Endothelial cell (in vitro differentiated cells): ENCODE data around the gene YY1. TPM values are rescaled to one million over a fixed set of nuclear protein-coding genes. Genes with fewer than 3 reads are reported as not detected.

Experiments used
- DNase-seq: peaks from one replicate; pipeline ENCODE4 v3.0.0; 2021; ENCODE audit warnings: low spot score
- H3K27ac Mint-ChIP-seq: one replicate; pipeline ENCODE4 v1.8.0; 2021; ENCODE audit warnings: mixed read lengths, inconsistent platforms; ENCODE audit not compliant: unreplicated experiment
- H3K27me3 Mint-ChIP-seq: one replicate; pipeline ENCODE4 v1.8.0; 2021; ENCODE audit warnings: mild to moderate bottlenecking, moderate library complexity, mixed read lengths, inconsistent platforms; ENCODE audit not compliant: unreplicated experiment
- H3K36me3 Mint-ChIP-seq: one replicate; pipeline ENCODE4 v1.8.0; 2021; ENCODE audit warnings: mild to moderate bottlenecking, low read depth, mixed read lengths, inconsistent platforms; ENCODE audit not compliant: unreplicated experiment
- H3K4me1 Mint-ChIP-seq: one replicate; pipeline ENCODE4 v1.8.0; 2021; ENCODE audit warnings: mild to moderate bottlenecking, mixed read lengths, inconsistent platforms; ENCODE audit not compliant: unreplicated experiment
- H3K4me3 Mint-ChIP-seq: one replicate; pipeline ENCODE4 v1.8.0; 2021; ENCODE audit warnings: mild to moderate bottlenecking, mixed read lengths, inconsistent platforms; ENCODE audit not compliant: unreplicated experiment
- H3K9me3 Mint-ChIP-seq: one replicate; pipeline ENCODE4 v1.8.0; 2021; ENCODE audit warnings: mixed read lengths, inconsistent platforms; ENCODE audit not compliant: unreplicated experiment
- CTCF ChIP-seq: fragments of 200-600 bp; sonication (generic); IDR thresholded peaks from one replicate; pipeline ENCODE4 v1.5.0; 2021; ENCODE audit warnings: antibody characterized with exemption; ENCODE audit not compliant: unreplicated experiment
- microRNA-seq: library from miRNA; unstranded; fragments of <30 nt; microRNA quantifications from one replicate; pipeline ENCODE4, GENCODE V29; 2020; ENCODE audit not compliant: unreplicated experiment
- total RNA-seq: library from RNA; stranded (reverse); fragmentation: NEBNext Ultra II Directional; extraction: Animal tissue kit (Norgen Biotek cat#: 25700); gene quantifications from one replicate; pipeline ENCODE4 v1.2.1, GENCODE V29; 2021; ENCODE audit not compliant: unreplicated experiment

Gene YY1
- total RNA-seq, 1 donor from 2014 or later = 81.7 TPM

GRCh38 chr14:100332071-100332639 lies 93.2 kb downstream of the YY1 start:
- H3K27ac Mint-ChIP-seq = no peak overlapping the region
- H3K4me1 Mint-ChIP-seq = no peaks in the 10 kb centered on the region
- no peaks in the 10 kb centered on the region for H3K9me3 Mint-ChIP-seq
- no peak overlapping the region for H3K4me3 Mint-ChIP-seq
- no peak for DNase-seq
- H3K36me3 Mint-ChIP-seq = peaks cover 16% of the 10 kb centered on the region
- peaks cover 11% of the 10 kb centered on the region for H3K27me3 Mint-ChIP-seq
- TF ChIP-seq CTCF = no peak

Small RNAs within 50 kb of the gene (microRNA-seq; reads per million reads assigned to microRNA genes)
- 1,014 reads per million, percentile 93 among the genes with 10 or more reads in this experiment for gene MIR345
- gene MIR6764 = 0.83 reads per million, percentile 7 among the genes with 10 or more reads in this experiment

Other genes starting within 250 kb of the YY1 start
- gene EVL, start 173.7 kb upstream of the YY1 start, total RNA-seq = 142 TPM
- gene DEGS2, start 79.5 kb upstream of the YY1 start, total RNA-seq = not detected
- 165 TPM for gene SLC25A29, start 67.3 kb downstream of the YY1 start, total RNA-seq
- gene SLC25A47, start 84.2 kb downstream of the YY1 start, total RNA-seq = not detected
- 14.2 TPM for gene WDR25, start 137.3 kb downstream of the YY1 start, total RNA-seq